H1 (cell line): ENCODE measurements around the gene MSANTD3. TPM values are rescaled to one million over a fixed set of nuclear protein-coding genes. Genes with fewer than 3 reads are reported as not detected.

Experiments
- CTCF ChIA-PET: fragments of 300-600 bp; sonication (Branson Sonifier 250); formaldehyde crosslinking; loops from one replicate; lab custom pipeline; 2021; ENCODE audit not compliant: partially characterized antibody; lab: Charles Lee
- POLR2A ChIA-PET: fragments of 300-600 bp; sonication (Branson Sonifier 250); formaldehyde crosslinking; loops from one replicate; lab custom pipeline; 2021; ENCODE audit warnings: inconsistent platforms; ENCODE audit not compliant: partially characterized antibody; lab: Charles Lee
- DNase-seq, 2 experiments: peaks; one replicate each; pipeline versions ENCODE4 v3.0.0 to v3.0.0-alpha.2; 2010 to 2022; ENCODE audit warnings: low spot score in 2 of 2, low read depth in 1 of 2, mixed read lengths in 1 of 2
- FAIRE-seq: peaks from 2 replicates; lab custom pipeline; 2011; peaks lifted over from hg19 to GRCh38; lab: Jason Lieb, UNC
- H2AFZ ChIP-seq: 2 replicates; pipeline ENCODE4 v1.8.1; 2012; ENCODE audit warnings: low read length, inconsistent platforms
- H2AK5ac ChIP-seq: 2 replicates; pipeline ENCODE4 v1.6.1; 2013; ENCODE audit warnings: low read depth, low read length
- H2BK120ac ChIP-seq: replicated peaks from 2 replicates; pipeline ENCODE3; 2013; ENCODE audit warnings: low read depth, low read length, inconsistent platforms
- H2BK12ac ChIP-seq: 2 replicates; pipeline ENCODE4 v1.6.1; 2013; ENCODE audit warnings: low read depth, low read length
- H2BK15ac ChIP-seq: 2 replicates; pipeline ENCODE4 v1.6.1; 2013; ENCODE audit warnings: low read length
- H2BK20ac ChIP-seq: 2 replicates; pipeline ENCODE4 v1.6.1; 2013; ENCODE audit warnings: low read length
- H2BK5ac ChIP-seq: 2 replicates; pipeline ENCODE4 v1.6.1; 2013; ENCODE audit warnings: low read depth, low read length
- H3K14ac ChIP-seq: 2 replicates; pipeline ENCODE4 v1.6.1; 2013; ENCODE audit warnings: inconsistent platforms; ENCODE audit not compliant: insufficient read length
- H3K18ac ChIP-seq: 2 replicates; pipeline ENCODE4 v1.6.1; 2013; ENCODE audit warnings: low read length; ENCODE audit errors: extremely low read depth
- H3K23ac ChIP-seq: 2 replicates; pipeline ENCODE4 v1.6.1; 2013; ENCODE audit warnings: inconsistent platforms; ENCODE audit not compliant: insufficient read length
- H3K23me2 ChIP-seq: 2 replicates; pipeline ENCODE4 v1.6.1; 2013; ENCODE audit warnings: low read depth, low read length
- H3K27ac ChIP-seq: 2 replicates; pipeline ENCODE4 v1.6.1; 2011; ENCODE audit warnings: low read depth, low read length, inconsistent platforms
- H3K27me3 ChIP-seq, 4 experiments: replicated peaks in 1 of 4; 1 replicate in 1 of 4; 2 replicates in 3 of 4; pipeline versions ENCODE4 v1.6.1 to v1.8.1; 2011 to 2013; ENCODE audit warnings: low read length in 3 of 4, mild to moderate bottlenecking in 3 of 4, inconsistent platforms in 2 of 4, mixed read lengths in 2 of 4, moderate library complexity in 1 of 4; ENCODE audit not compliant: control insufficient read depth in 3 of 4, insufficient read depth in 3 of 4; ENCODE audit errors: extremely low read depth in 1 of 4
- H3K36me3 ChIP-seq, 4 experiments: 2 replicates each; pipeline versions ENCODE4 v1.6.1 to v1.8.1; 2011 to 2013; ENCODE audit warnings: mild to moderate bottlenecking in 4 of 4, low read length in 3 of 4, moderate library complexity in 2 of 4, control low read depth in 1 of 4, inconsistent platforms in 1 of 4; ENCODE audit not compliant: insufficient read depth in 4 of 4, control insufficient read depth in 2 of 4
- H3K4ac ChIP-seq: replicated peaks from 2 replicates; pipeline ENCODE3; 2013; ENCODE audit warnings: low read length, low read depth, mixed read lengths, inconsistent platforms; ENCODE audit not compliant: insufficient read length
- H3K4me1 ChIP-seq, 4 experiments: replicated peaks in 1 of 4; 1 replicate in 1 of 4; 2 replicates in 3 of 4; pipeline versions ENCODE4 v1.6.1 to v1.8.1; 2011 to 2013; ENCODE audit warnings: low read length in 3 of 4, inconsistent platforms in 2 of 4, mixed read lengths in 1 of 4; ENCODE audit not compliant: insufficient read depth in 4 of 4, control insufficient read depth in 3 of 4
- H3K4me2 ChIP-seq, 2 experiments: 2 replicates each; pipeline versions ENCODE4 v1.6.1 to v1.8.1; 2011 to 2013; ENCODE audit warnings: low read depth in 2 of 2, low read length in 2 of 2, control low read depth in 1 of 2, inconsistent platforms in 1 of 2, mild to moderate bottlenecking in 1 of 2; ENCODE audit not compliant: insufficient read depth in 1 of 2
- H3K4me3 ChIP-seq, 4 experiments: fragments of 200-600, 300-600 bp in 1 of 4; sonication (generic), shearing (Covaris generic), sonication (Bioruptor Twin) in 1 of 4; 2 replicates each; pipeline versions ENCODE4 v1.5.1 to v1.8.1; 2011 to 2016; ENCODE audit warnings: low read length in 4 of 4, low read depth in 3 of 4, control low read depth in 2 of 4, inconsistent platforms in 2 of 4, mild to moderate bottlenecking in 2 of 4, mixed read lengths in 1 of 4, moderate library complexity in 1 of 4; ENCODE audit not compliant: insufficient read depth in 2 of 4; ENCODE audit errors: extremely low read depth in 1 of 4
- H3K56ac ChIP-seq: replicated peaks from 2 replicates; pipeline ENCODE3; 2013; ENCODE audit warnings: low read depth, mild to moderate bottlenecking, mixed read lengths, low read length, inconsistent platforms; ENCODE audit not compliant: insufficient read length
- H3K79me1 ChIP-seq: 2 replicates; pipeline ENCODE4 v1.6.1; 2013; ENCODE audit warnings: low read depth, low read length, control low read depth
- H3K79me2 ChIP-seq, 2 experiments: 2 replicates each; pipeline versions ENCODE4 v1.6.1 to v1.8.1; 2012 to 2013; ENCODE audit warnings: low read length in 2 of 2, mild to moderate bottlenecking in 2 of 2, inconsistent platforms in 1 of 2; ENCODE audit not compliant: insufficient read depth in 2 of 2, control insufficient read depth in 1 of 2
- H3K9ac ChIP-seq, 4 experiments: replicated peaks in 1 of 4; 1 replicate in 1 of 4; 2 replicates in 3 of 4; pipeline versions ENCODE4 v1.6.1 to v1.8.1; 2011 to 2013; ENCODE audit warnings: low read depth in 3 of 4, low read length in 3 of 4, control low read depth in 2 of 4, mild to moderate bottlenecking in 2 of 4, moderate library complexity in 2 of 4, inconsistent platforms in 1 of 4; ENCODE audit errors: extremely low read depth in 1 of 4
- H3K9me3 ChIP-seq, 2 experiments: 2 replicates each; pipeline versions ENCODE4 v1.6.1 to v1.8.1; 2012 to 2013; ENCODE audit warnings: mild to moderate bottlenecking in 2 of 2, moderate library complexity in 2 of 2, control low read depth in 1 of 2, inconsistent platforms in 1 of 2, low read depth in 1 of 2, low read length in 1 of 2, mixed read lengths in 1 of 2; ENCODE audit not compliant: insufficient read depth in 2 of 2
- H4K20me1 ChIP-seq, 2 experiments: replicated peaks in 1 of 2; 2 replicates each; pipeline versions ENCODE3 to v1.8.1; 2011 to 2013; ENCODE audit warnings: inconsistent platforms in 2 of 2, low read length in 2 of 2, mild to moderate bottlenecking in 1 of 2; ENCODE audit not compliant: insufficient read depth in 2 of 2, control insufficient read depth in 1 of 2
- H4K5ac ChIP-seq: 2 replicates; pipeline ENCODE4 v1.6.1; 2013; ENCODE audit warnings: low read length, low read depth, mixed read lengths, inconsistent platforms; ENCODE audit not compliant: insufficient read length
- H4K8ac ChIP-seq: 2 replicates; pipeline ENCODE4 v1.8.0; 2013; ENCODE audit warnings: mild to moderate bottlenecking, moderate library complexity, low read length, inconsistent platforms; ENCODE audit not compliant: insufficient read depth; ENCODE audit errors: extremely low read depth
- H4K91ac ChIP-seq: replicated peaks from 2 replicates; pipeline ENCODE3; 2013; ENCODE audit warnings: low read length, mixed read lengths, inconsistent platforms; ENCODE audit not compliant: insufficient read length
- ASH2L ChIP-seq: fragments of 200-600, 300-600 bp; sonication (generic); IDR thresholded peaks from one replicate; pipeline ENCODE4 v1.7.1; 2017; ENCODE audit warnings: low read length
- ATF2 ChIP-seq: IDR thresholded peaks from 2 replicates; pipeline ENCODE4 v1.6.1; 2012; ENCODE audit warnings: low read length, inconsistent platforms
- CBX5 ChIP-seq: fragments of 300-800, 300-1000 bp; sonication (generic); IDR thresholded peaks from 2 replicates; pipeline ENCODE4 v1.7.1; 2016; ENCODE audit warnings: antibody characterized with exemption, low read length, low read depth
- CEBPB ChIP-seq: IDR thresholded peaks from 2 replicates; pipeline ENCODE4 v1.6.1; 2012; ENCODE audit warnings: low read depth, low read length
- EGR1 ChIP-seq: IDR thresholded peaks from 2 replicates; pipeline ENCODE4 v1.6.1; 2011; ENCODE audit warnings: low read depth, low read length, borderline replicate concordance
- KDM4A ChIP-seq: IDR thresholded peaks from one replicate; pipeline ENCODE4 v1.7.1; 2012; ENCODE audit warnings: low read depth, mild to moderate bottlenecking, moderate library complexity, low read length, inconsistent platforms; ENCODE audit not compliant: severe bottlenecking
- RNF2 ChIP-seq: fragments of 200-900, 300-1000 bp; sonication (generic); IDR thresholded peaks from 2 replicates; pipeline ENCODE4 v1.7.1; 2016; ENCODE audit warnings: borderline replicate concordance, low read depth, mild to moderate bottlenecking, antibody characterized with exemption, low read length; ENCODE audit not compliant: poor library complexity, severe bottlenecking; ENCODE audit errors: missing control alignments
- SAP30 ChIP-seq: fragments of 300-600 bp; sonication (generic); IDR thresholded peaks from 2 replicates; pipeline ENCODE4 v1.7.1; 2012; ENCODE audit warnings: low read length, moderate library complexity, mild to moderate bottlenecking, inconsistent platforms; ENCODE audit not compliant: insufficient read depth, insufficient replicate concordance
- SIRT6 ChIP-seq: IDR thresholded peaks from one replicate; pipeline ENCODE4 v1.7.1; 2012; ENCODE audit warnings: low read length, inconsistent platforms
- SP1 ChIP-seq: IDR thresholded peaks from 2 replicates; pipeline ENCODE4 v1.6.1; 2011; ENCODE audit warnings: low read depth, low read length
- SP4 ChIP-seq: IDR thresholded peaks from 2 replicates; pipeline ENCODE4 v1.6.1; 2012; ENCODE audit warnings: low read length, inconsistent platforms
- WGBS, 2 experiments: shearing (Covaris generic) in 1 of 2; methylation state at CpG; one replicate each; pipeline versions ENCODE4 v1.1.6 to v1.1.7; 2013 to 2015; ENCODE audit warnings: low lambda C conversion rate in 2 of 2, mixed read lengths in 2 of 2, inconsistent platforms in 1 of 2, low coverage in 1 of 2, missing lambda C conversion rate in 1 of 2; ENCODE audit not compliant: insufficient replicate concordance in 2 of 2, insufficient coverage in 1 of 2, insufficient read length in 1 of 2; ENCODE audit errors: extremely low coverage in 1 of 2, missing lambda C conversion rate in 1 of 2; 5-methylcytosine and 5-hydroxymethylcytosine counted together
- polyA plus RNA-seq, 7 experiments: library from polyadenylated mRNA; depleted of rRNA in 3 of 7; stranded (reverse) in 5 of 7; unstranded in 2 of 7; fragments of >200 nt in 5 of 7; fragments of 200-250 nt in 2 of 7; gene quantifications; 1 replicate in 5 of 7; 2 replicates in 1 of 7; 4 replicates in 1 of 7; pipeline versions ENCODE4 v1.2.1 to v1.2.3, GENCODE V29; 2011 to 2013; ENCODE audit warnings: missing spikeins in 2 of 7, mixed read lengths in 2 of 7
- total RNA-seq: library from RNA; stranded (reverse); fragmentation: NEBNext Ultra II Directional; extraction: Animal tissue kit (Norgen Biotek cat#: 25700); gene quantifications from 2 replicates; pipeline ENCODE4 v1.2.1, GENCODE V29; 2021
- TF ChIP-seq, protein P1 (sequence below): IDR thresholded peaks from 2 replicates; pipeline ENCODE4 v1.6.1; 2011; ENCODE audit warnings: low read length, improper control_type of control experiment

MSANTD3 gene
- total and polyA plus RNA-seq, 2 of the 8 experiments (the other 6 are each of a cell fraction or from before 2014, with no cell fraction given), result 12.0 to 41.3 TPM

GRCh38 chr9:100379862-100380261 lies 47.1 kb upstream of the MSANTD3 start:
- Histone ChIP-seq H3K4me2 (no peak overlapping the region), H3K79me1 (no peaks in the 10 kb centered on the region), H2BK120ac (no peak overlapping the region), H4K20me1 (no peaks in the 10 kb centered on the region), H4K91ac (no peak overlapping the region), H2BK20ac (no peak overlapping the region), H3K27ac (no peak overlapping the region), H2BK12ac (no peak overlapping the region), H3K9ac (no peak overlapping the region), H3K27me3 (no peaks in the 10 kb centered on the region), H3K56ac (no peak overlapping the region), H3K14ac (no peak overlapping the region), H2BK15ac (no peak overlapping the region), H2AK5ac (no peak overlapping the region), H3K23ac (no peak overlapping the region), H3K4me1 (no peaks in the 10 kb centered on the region), H2AFZ (no peak overlapping the region), H3K4me3 (no peak overlapping the region), H3K23me2 (no peaks in the 10 kb centered on the region), H3K79me2 (no peaks in the 10 kb centered on the region), H3K18ac (no peak overlapping the region), H4K8ac (no peak overlapping the region; the same call in 1 of the 2 replicates), H3K9me3 (no peaks in the 10 kb centered on the region), H4K5ac (no peak overlapping the region), H3K36me3 (no peaks in the 10 kb centered on the region), H3K4ac (no peak overlapping the region), H2BK5ac (no peak overlapping the region)
- ChIA-PET CTCF (interaction anchor here (0.7 to 1.0 kb wide), 3 partner anchors 75 to 216 kb away, joined by 3 read pairs; no protein-coding TSS in a partner anchor), POLR2A (no interaction called here)
- DNase-seq (no peak), FAIRE-seq (no peak)
- 79% methylated on average over 4 of the region's 4 CpGs; no CpG with 5 or more reads in 1 of the 2 experiments for WGBS, 2 experiments
- TF ChIP-seq CBX5 (no peak), SP4 (no peak), EGR1 (no peak), SP1 (no peak), SIRT6 (no peak), CEBPB (no peak), ASH2L (no peak), ATF2 (no peak), SAP30 (no peak), KDM4A (no peak), RNF2 (no peak)
- TF ChIP-seq, protein P1, sequence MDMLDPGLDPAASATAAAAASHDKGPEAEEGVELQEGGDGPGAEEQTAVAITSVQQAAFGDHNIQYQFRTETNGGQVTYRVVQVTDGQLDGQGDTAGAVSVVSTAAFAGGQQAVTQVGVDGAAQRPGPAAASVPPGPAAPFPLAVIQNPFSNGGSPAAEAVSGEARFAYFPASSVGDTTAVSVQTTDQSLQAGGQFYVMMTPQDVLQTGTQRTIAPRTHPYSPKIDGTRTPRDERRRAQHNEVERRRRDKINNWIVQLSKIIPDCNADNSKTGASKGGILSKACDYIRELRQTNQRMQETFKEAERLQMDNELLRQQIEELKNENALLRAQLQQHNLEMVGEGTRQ, result no peak
